Endothelial cell of umbilical vein (primary cell): Measurements from ENCODE around the gene YTHDF1. TPM values are rescaled to one million over a fixed set of nuclear protein-coding genes. Genes with fewer than 3 reads are reported as not detected.

Experiments
- BruUV-seq: library from RNA; stranded (reverse); fragments of 400-500 nt; replicated peaks from 2 replicates; lab custom pipeline; 2021; lab: Mats Ljungman, UMichigan
- CTCF ChIA-PET: fragments of 300-600, 350-600 bp; sonication (Branson Sonifier 250); formaldehyde crosslinking; loops from one replicate; lab custom pipeline; 2021; ENCODE audit warnings: antibody characterized with exemption, inconsistent platforms; lab: Charles Lee
- POLR2A ChIA-PET: fragments of 300-600, 350-600 bp; sonication (Branson Sonifier 250); formaldehyde crosslinking; loops from one replicate; lab custom pipeline; 2021; ENCODE audit warnings: antibody characterized with exemption, inconsistent platforms; lab: Charles Lee
- DNase-seq: peaks from one replicate; pipeline ENCODE4 v3.0.0-alpha.2; 2011; ENCODE audit warnings: low read depth, low spot score
- FAIRE-seq: peaks from 2 replicates; lab custom pipeline; 2011; peaks lifted over from hg19 to GRCh38; lab: Jason Lieb, UNC
- H2AFZ ChIP-seq: 2 replicates; pipeline ENCODE4 v1.6.0; 2012; ENCODE audit warnings: low read depth, low read length, control low read depth, inconsistent platforms
- H3K27ac ChIP-seq: 2 replicates; pipeline ENCODE4 v1.5.1; 2011; ENCODE audit warnings: low read depth, mild to moderate bottlenecking, control low read depth, low read length, moderate library complexity; ENCODE audit not compliant: insufficient read depth
- H3K27me3 ChIP-seq, 2 experiments: 2 replicates each; pipeline versions ENCODE4 v1.6.0 to v1.6.1; 2011; ENCODE audit warnings: low read length in 2 of 2, mixed read lengths in 1 of 2; ENCODE audit not compliant: control insufficient read depth in 2 of 2, insufficient read depth in 2 of 2
- H3K36me3 ChIP-seq, 2 experiments: 2 replicates in 1 of 2; 3 replicates in 1 of 2; pipeline ENCODE4 v1.5.1; 2011; ENCODE audit warnings: low read length in 2 of 2, mild to moderate bottlenecking in 1 of 2, moderate library complexity in 1 of 2; ENCODE audit not compliant: control insufficient read depth in 2 of 2, insufficient read depth in 2 of 2; ENCODE audit errors: extremely low read depth in 1 of 2
- H3K4me1 ChIP-seq: 3 replicates; pipeline ENCODE4 v1.5.1; 2011; ENCODE audit warnings: mild to moderate bottlenecking, low read length; ENCODE audit not compliant: control insufficient read depth, insufficient read depth; ENCODE audit errors: extremely low read depth
- H3K4me2 ChIP-seq: 2 replicates; pipeline ENCODE4 v1.6.1; 2011; ENCODE audit warnings: low read length, control low read depth, mixed read lengths; ENCODE audit not compliant: insufficient read depth
- H3K4me3 ChIP-seq, 3 experiments: fragments of 200-600 bp in 1 of 3; sonication (generic), shearing (Covaris generic) in 1 of 3; replicated peaks in 1 of 3; 2 replicates each; pipeline ENCODE4 v1.5.1; 2011 to 2016; ENCODE audit warnings: control low read depth in 3 of 3, low read length in 3 of 3, mild to moderate bottlenecking in 2 of 3, inconsistent platforms in 1 of 3, low read depth in 1 of 3, moderate library complexity in 1 of 3; ENCODE audit not compliant: insufficient read depth in 1 of 3
- H3K79me2 ChIP-seq: 2 replicates; pipeline ENCODE4 v1.6.0; 2012; ENCODE audit warnings: low read length, inconsistent platforms; ENCODE audit not compliant: control insufficient read depth, insufficient read depth
- H3K9ac ChIP-seq: replicated peaks from 2 replicates; pipeline ENCODE3; 2011; ENCODE audit warnings: low read length, control low read depth; ENCODE audit not compliant: insufficient read depth; ENCODE audit errors: extremely low read depth
- H3K9me1 ChIP-seq: replicated peaks from 3 replicates; pipeline ENCODE4 v1.6.0; 2011; ENCODE audit warnings: mild to moderate bottlenecking, low read length; ENCODE audit not compliant: control insufficient read depth, insufficient read depth; ENCODE audit errors: extremely low read depth
- H3K9me3 ChIP-seq: replicated peaks from 2 replicates; pipeline ENCODE4 v1.5.1; 2012; ENCODE audit warnings: low read length, inconsistent platforms; ENCODE audit not compliant: control insufficient read depth, insufficient read depth
- H4K20me1 ChIP-seq: replicated peaks from 2 replicates; pipeline ENCODE3; 2011; ENCODE audit warnings: mild to moderate bottlenecking, low read length; ENCODE audit not compliant: control insufficient read depth, insufficient read depth; ENCODE audit errors: extremely low read depth
- EZH2 ChIP-seq: IDR thresholded peaks from 2 replicates; pipeline ENCODE4 v1.6.1; 2012; ENCODE audit warnings: borderline replicate concordance, low read depth, mild to moderate bottlenecking, moderate library complexity, low read length, inconsistent platforms; ENCODE audit not compliant: severe bottlenecking
- FOS ChIP-seq: IDR thresholded peaks from 2 replicates; pipeline ENCODE4 v1.6.1; 2011; ENCODE audit warnings: mild to moderate bottlenecking, low read length, moderate library complexity, borderline replicate concordance; ENCODE audit not compliant: insufficient read depth
- GATA2 ChIP-seq: IDR thresholded peaks from 2 replicates; pipeline ENCODE4 v1.7.0; 2011; ENCODE audit warnings: low read depth, mild to moderate bottlenecking, moderate library complexity, mixed read lengths, low read length; ENCODE audit not compliant: insufficient read length, insufficient read depth
- JUN ChIP-seq: IDR thresholded peaks from 2 replicates; pipeline ENCODE4 v1.6.1; 2011; ENCODE audit warnings: borderline replicate concordance, low read depth; ENCODE audit not compliant: insufficient read length, insufficient read depth
- MYC ChIP-seq: IDR thresholded peaks from one replicate; pipeline ENCODE4 v1.6.1; 2011; ENCODE audit warnings: mild to moderate bottlenecking, low read depth, low read length
- POLR2A ChIP-seq: IDR thresholded peaks from 2 replicates; pipeline ENCODE4 v1.6.1; 2012; ENCODE audit warnings: low read depth, mild to moderate bottlenecking, control low read depth, low read length
- POLR2AphosphoS5 ChIP-seq: IDR thresholded peaks from 2 replicates; pipeline ENCODE4 v1.6.1; 2012; ENCODE audit warnings: low read depth, mild to moderate bottlenecking, control low read depth, low read length, moderate library complexity; ENCODE audit not compliant: insufficient read depth
- dilution Hi-C: fragments of 300-500 bp; cut with MboI; formaldehyde crosslinking; loops from one replicate; pipeline ENCODE4 v1.15.0; 2019; ENCODE audit warnings: low sequenced_read_pairs; ENCODE audit not compliant: extremely low pct_ligation_motif_present
- intact Hi-C: fragments of 100-400 bp; cut with micrococcal nuclease; formaldehyde crosslinking; loops from one replicate; pipeline ENCODE4 v1.10.0; 2022
- polyA plus RNA-seq, 4 experiments: library from polyadenylated mRNA; depleted of rRNA in 3 of 4; stranded (reverse) in 3 of 4; unstranded in 1 of 4; fragments of >200 nt; gene quantifications; 2 replicates each; pipeline versions ENCODE4 v1.2.1 to v1.2.3, GENCODE V29; 2011 to 2012; ENCODE audit warnings: missing spikeins in 1 of 4
- total RNA-seq: library from RNA; stranded (reverse); gene quantifications from 2 replicates; pipeline ENCODE4 v1.2.3, GENCODE V29; 2021
- TF ChIP-seq, protein P1 (sequence below): IDR thresholded peaks from 2 replicates; pipeline ENCODE4 v1.6.1; 2011; ENCODE audit not compliant: insufficient read depth, insufficient read length
- TF ChIP-seq, protein P2 (sequence below), 2 donors: IDR thresholded peaks; 1 replicate in 1 of 2; 2 replicates in 1 of 2; pipeline ENCODE4 v1.5.1; 2011; ENCODE audit warnings: low read length in 2 of 2, mild to moderate bottlenecking in 2 of 2, moderate library complexity in 2 of 2, control low read depth in 1 of 2, inconsistent platforms in 1 of 2, low read depth in 1 of 2; ENCODE audit not compliant: insufficient read depth in 1 of 2; ENCODE audit errors: extremely low read depth in 1 of 2

Gene YTHDF1
- total and polyA plus RNA-seq, 2 donors (not counting 3 experiments of a cell fraction or from before 2014, with no cell fraction given): 25.2 to 44.4 TPM

DNA sequence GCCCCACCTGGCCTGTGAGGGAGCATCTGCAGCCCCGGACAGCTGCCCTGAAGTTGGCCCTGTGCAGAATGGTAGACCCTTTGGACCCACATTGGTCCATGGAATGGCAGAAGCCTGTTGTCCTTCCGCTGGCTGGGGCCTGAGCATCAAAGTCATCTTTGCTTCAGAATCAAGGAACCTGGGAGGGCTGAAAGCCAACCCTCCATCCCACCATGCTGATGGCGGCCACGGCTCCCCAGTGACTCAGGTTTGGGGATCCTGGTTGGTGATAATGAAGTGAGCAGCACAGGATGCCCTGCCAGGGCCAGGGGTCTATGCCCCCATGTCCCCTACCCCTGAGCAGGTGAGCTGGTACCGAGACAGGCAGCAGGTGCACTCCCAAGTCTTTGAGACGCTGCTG, 52.8 kb downstream of the YTHDF1 start:
- FAIRE-seq (no peak), DNase-seq (no peak)
- H3K4me1 ChIP-seq: no peaks in the 10 kb centered on the region
- no peaks in the 10 kb centered on the region for H3K9me3 ChIP-seq
- no peak overlapping the region for H3K27ac ChIP-seq
- ChIA-PET POLR2A (no interaction called here), CTCF (interaction anchor here (1.1 kb wide), 1 partner anchor 191 kb away, joined by 3 read pairs; no protein-coding TSS in a partner anchor)
- no peaks in the 10 kb centered on the region for H4K20me1 ChIP-seq
- no peaks in the 10 kb centered on the region for H3K9me1 ChIP-seq
- H3K9ac ChIP-seq: no peak overlapping the region
- dilution Hi-C loops (no loop called here), intact Hi-C loops (loop anchor here (10.0 kb wide), 1 partner anchor 432 kb away; no protein-coding TSS in a partner anchor)
- BruUV-seq: no TSS peak
- no peaks in the 10 kb centered on the region for H3K79me2 ChIP-seq
- no peak overlapping the region for H2AFZ ChIP-seq
- no peaks in the 10 kb centered on the region for H3K36me3 ChIP-seq
- TF ChIP-seq GATA2: no peak
- TF ChIP-seq, protein P1, sequence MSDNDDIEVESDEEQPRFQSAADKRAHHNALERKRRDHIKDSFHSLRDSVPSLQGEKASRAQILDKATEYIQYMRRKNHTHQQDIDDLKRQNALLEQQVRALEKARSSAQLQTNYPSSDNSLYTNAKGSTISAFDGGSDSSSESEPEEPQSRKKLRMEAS: no peak
- TF ChIP-seq, protein P2, sequence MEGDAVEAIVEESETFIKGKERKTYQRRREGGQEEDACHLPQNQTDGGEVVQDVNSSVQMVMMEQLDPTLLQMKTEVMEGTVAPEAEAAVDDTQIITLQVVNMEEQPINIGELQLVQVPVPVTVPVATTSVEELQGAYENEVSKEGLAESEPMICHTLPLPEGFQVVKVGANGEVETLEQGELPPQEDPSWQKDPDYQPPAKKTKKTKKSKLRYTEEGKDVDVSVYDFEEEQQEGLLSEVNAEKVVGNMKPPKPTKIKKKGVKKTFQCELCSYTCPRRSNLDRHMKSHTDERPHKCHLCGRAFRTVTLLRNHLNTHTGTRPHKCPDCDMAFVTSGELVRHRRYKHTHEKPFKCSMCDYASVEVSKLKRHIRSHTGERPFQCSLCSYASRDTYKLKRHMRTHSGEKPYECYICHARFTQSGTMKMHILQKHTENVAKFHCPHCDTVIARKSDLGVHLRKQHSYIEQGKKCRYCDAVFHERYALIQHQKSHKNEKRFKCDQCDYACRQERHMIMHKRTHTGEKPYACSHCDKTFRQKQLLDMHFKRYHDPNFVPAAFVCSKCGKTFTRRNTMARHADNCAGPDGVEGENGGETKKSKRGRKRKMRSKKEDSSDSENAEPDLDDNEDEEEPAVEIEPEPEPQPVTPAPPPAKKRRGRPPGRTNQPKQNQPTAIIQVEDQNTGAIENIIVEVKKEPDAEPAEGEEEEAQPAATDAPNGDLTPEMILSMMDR (IDR thresholded peaks at IDR 0.05; ENCODE audit: extremely low read depth in 1 of 2, insufficient read depth in 1 of 2, low read depth in 1 of 2, low read length in 2 of 2): no peak
- no peak for TF ChIP-seq POLR2AphosphoS5
- no peak for TF ChIP-seq FOS
- no peak for TF ChIP-seq POLR2A
- TF ChIP-seq JUN: no peak
- no peak for TF ChIP-seq EZH2
- no peak for TF ChIP-seq MYC
- no peak overlapping the region for H3K4me2 ChIP-seq
- no peaks in the 10 kb centered on the region for H3K27me3 ChIP-seq
- no peak overlapping the region for H3K4me3 ChIP-seq
